Measurements from ENCODE around the gene CLGN. TPM values are rescaled to one million over a fixed set of nuclear protein-coding genes. Genes with fewer than 3 reads are reported as not detected.
"Not testable (repeated sequence)": the region's sequence is repeated elsewhere in the genome, so short reads cannot be mapped to it uniquely, and the experiment has no call there.

The CLGN gene
- total RNA-seq, 8 experiments from 2014 or later, result 0.58 to 26.0 (median 21.4) TPM; not detected in 1

- 3 to 51% (median 8%) methylated on average over 1 to 10 of the region's 23 CpGs; no CpG with 5 or more reads in 1 of the 10 experiments for WGBS, 10 experiments
- H3K27ac ChIP-seq, result peak overlapping the region; percentile 72 to 78
Observed at GRCh38 chr4:140426610-140427105, 790 bp downstream of the CLGN start.

GRCh38 chr4:140423106-140423505 is 4.3 kb downstream of the CLGN start:
- peaks cover 5 to 12% of the 10 kb centered on the region in 2 donors for H3K4me1 ChIP-seq (replicated peaks in 1 of 2)
- no peak overlapping the region for H3K27ac ChIP-seq
- in situ Hi-C loops (cut with MboI; ENCODE audit: low pct_unique_long_range_greater_than_20kb in 2 of 9, low sequenced_read_pairs in 9 of 9, unreplicated experiment in 9 of 9), result no loop called here
- peak in 2 of 8 experiments; percentile 27 to 40 for ATAC-seq (replicated peaks in 6 of 8)
- no peak overlapping the region for H3K4me3 ChIP-seq

More at GRCh38 chr4:140426610-140427105, 790 bp downstream of the CLGN start:
- Histone ChIP-seq H3K4me3 (peak overlapping the region; percentile 52 to 82 (median 69)), H3K4me1 (replicated peaks in 1 of 2) (peaks cover 5 to 12% of the 10 kb centered on the region in 2 donors)
- ATAC-seq (replicated peaks in 6 of 8), result peak in 5 of 8 experiments; percentile 42 to 54 (median 45)
- in situ Hi-C loops (cut with MboI; ENCODE audit: low pct_unique_long_range_greater_than_20kb in 2 of 9, low sequenced_read_pairs in 9 of 9, unreplicated experiment in 9 of 9), result no loop called here

- in situ Hi-C loops (cut with MboI; ENCODE audit: low pct_unique_long_range_greater_than_20kb in 2 of 9, low sequenced_read_pairs in 9 of 9, unreplicated experiment in 9 of 9); H3K4me3 ChIP-seq; ATAC-seq (replicated peaks in 6 of 8); H3K27ac ChIP-seq; H3K4me1 ChIP-seq (replicated peaks in 1 of 2): not testable (repeated sequence)
- 90 to 100% (median 96%) methylated on average over 1 to 4 of the region's 32 CpGs; no CpG with 5 or more reads in 5 of the 10 experiments for WGBS, 10 experiments
Observed at GRCh38 chr4:140413130-140413969, 14.1 kb downstream of the CLGN start.

GRCh38 chr4:140408974-140409373 is 18.5 kb downstream of the CLGN start:
- no peak for ATAC-seq (replicated peaks in 6 of 8)
- H3K4me3 ChIP-seq, result no peak overlapping the region
- peaks cover 7 to 8% of the 10 kb centered on the region in 2 donors for H3K4me1 ChIP-seq (replicated peaks in 1 of 2)
- WGBS, 10 experiments, result 57 to 100% (median 100%) methylated on average over 1 of the region's 1 CpG; no CpG with 5 or more reads in 7 of the 10 experiments
- in situ Hi-C loops (cut with MboI; ENCODE audit: low pct_unique_long_range_greater_than_20kb in 2 of 9, low sequenced_read_pairs in 9 of 9, unreplicated experiment in 9 of 9), result no loop called here
- H3K27ac ChIP-seq, result no peak overlapping the region

- peaks cover 4 to 7% of the 10 kb centered on the region in 2 donors for H3K4me1 ChIP-seq (replicated peaks in 1 of 2)
- no peak overlapping the region for H3K4me3 ChIP-seq
- in situ Hi-C loops (cut with MboI; ENCODE audit: low pct_unique_long_range_greater_than_20kb in 2 of 9, low sequenced_read_pairs in 9 of 9, unreplicated experiment in 9 of 9), result no loop called here
- H3K27ac ChIP-seq, result no peak overlapping the region
- no peak for ATAC-seq (replicated peaks in 6 of 8)
Observed at GRCh38 chr4:140406292-140406691, 21.2 kb downstream of the CLGN start.

- no peak for ATAC-seq (replicated peaks in 6 of 8)
- in situ Hi-C loops (cut with MboI; ENCODE audit: low pct_unique_long_range_greater_than_20kb in 2 of 9, low sequenced_read_pairs in 9 of 9, unreplicated experiment in 9 of 9), result no loop called here
- H3K4me1 ChIP-seq (replicated peaks in 1 of 2), result no peaks in the 10 kb centered on the region
- no peak overlapping the region for H3K27ac ChIP-seq
- no peak overlapping the region for H3K4me3 ChIP-seq
- 0 to 100% (median 72%) methylated on average over 2 of the region's 2 CpGs; no CpG with 5 or more reads in 2 of the 10 experiments for WGBS, 10 experiments
Observed at GRCh38 chr4:140400111-140400510, 27.3 kb downstream of the CLGN start.

- no peaks in the 10 kb centered on the region for H3K4me1 ChIP-seq (replicated peaks in 1 of 2)
Observed at GRCh38 chr4:140395668-140396067, 31.8 kb downstream of the CLGN start.

GRCh38 chr4:140388015-140388414 is 39.4 kb downstream of the CLGN start:
- WGBS, 10 experiments, result 55 to 100% (median 89%) methylated on average over 1 of the region's 1 CpG
- H3K27ac ChIP-seq, result no peak overlapping the region
- H3K4me3 ChIP-seq, result no peak overlapping the region
- in situ Hi-C loops (cut with MboI; ENCODE audit: low pct_unique_long_range_greater_than_20kb in 2 of 9, low sequenced_read_pairs in 9 of 9, unreplicated experiment in 9 of 9), result loop anchor here in 1 of 9 experiments (10.0 kb wide), 1 partner anchor 117 kb away; no protein-coding TSS in a partner anchor
- ATAC-seq (replicated peaks in 6 of 8), result no peak
- no peaks in the 10 kb centered on the region for H3K4me1 ChIP-seq (replicated peaks in 1 of 2)

More at GRCh38 chr4:140395668-140396067, 31.8 kb downstream of the CLGN start:
- H3K4me3 ChIP-seq, result no peak overlapping the region
- no peak for ATAC-seq (replicated peaks in 6 of 8)
- in situ Hi-C loops (cut with MboI; ENCODE audit: low pct_unique_long_range_greater_than_20kb in 2 of 9, low sequenced_read_pairs in 9 of 9, unreplicated experiment in 9 of 9), result no loop called here
- whole genome bisulfite sequencing, 10 experiments, result 40 to 100% (median 80%) methylated on average over 1 to 5 of the region's 5 CpGs
- H3K27ac ChIP-seq, result no peak overlapping the region

- H3K4me3 ChIP-seq, result no peak overlapping the region
- peaks cover 0 to under 1% of the 10 kb centered on the region in 2 donors for H3K4me1 ChIP-seq (replicated peaks in 1 of 2)
- in situ Hi-C loops (cut with MboI; ENCODE audit: low pct_unique_long_range_greater_than_20kb in 2 of 9, low sequenced_read_pairs in 9 of 9, unreplicated experiment in 9 of 9), result loop anchor here in 1 of 9 experiments (10.0 kb wide), 1 partner anchor 122 kb away; no protein-coding TSS in a partner anchor
- no peak overlapping the region for H3K27ac ChIP-seq
- no peak for ATAC-seq (replicated peaks in 6 of 8)
Observed at GRCh38 chr4:140382732-140383131, 44.7 kb downstream of the CLGN start.

- H3K27ac ChIP-seq, result peak overlapping the region; percentile 85 to 92
- H3K4me3 ChIP-seq, result peak overlapping the region; percentile 77 to 96 (median 92)
- in situ Hi-C loops (cut with MboI; ENCODE audit: low pct_unique_long_range_greater_than_20kb in 2 of 9, low sequenced_read_pairs in 9 of 9, unreplicated experiment in 9 of 9), result loop anchor here in 4 of 9 experiments (25.0 kb wide), 3 partner anchors 238 to 763 kb away; partner anchors contain the start of gene RNF150 (in 1 of the 4)
- peaks cover 10 to 30% of the 10 kb centered on the region in 2 donors for H3K4me1 ChIP-seq (replicated peaks in 1 of 2)
- ATAC-seq (replicated peaks in 6 of 8), result no peak
- 0 to 11% (median 0%) methylated on average over 1 to 7 of the region's 8 CpGs; no CpG with 5 or more reads in 1 of the 10 experiments for WGBS, 10 experiments
Observed at GRCh38 chr4:140374130-140374477, 53.3 kb downstream of the CLGN start.

GRCh38 chr4:140373328-140374129 is 53.9 kb downstream of the CLGN start, which contains the start of gene SCOC:
Gene SCOC (plus strand): TSS chr4:140373646. CDS start chr4:140379171, 5,525 bp downstream.
- H3K4me3 ChIP-seq, result peak within 1 kb of the TSS; percentile 77 to 96 (median 92)
- peak; percentile 86 to 96 (median 94) for ATAC-seq (replicated peaks in 6 of 8)
- WGBS, 10 experiments, result 0% methylated on average over 1 to 22 of the region's 63 CpGs; no CpG with 5 or more reads in 1 of the 10 experiments
- in situ Hi-C loops (cut with MboI; ENCODE audit: low pct_unique_long_range_greater_than_20kb in 2 of 9, low sequenced_read_pairs in 9 of 9, unreplicated experiment in 9 of 9), result loop anchor here in 4 of 9 experiments (25.0 kb wide), 3 partner anchors 239 to 764 kb away; partner anchors contain the start of gene RNF150 (in 1 of the 4)
- peaks cover 10 to 30% of the 10 kb centered on the region in 2 donors for H3K4me1 ChIP-seq (replicated peaks in 1 of 2)
- H3K27ac ChIP-seq, result peak within 1 kb of the TSS; percentile 85 to 92

- in situ Hi-C loops (cut with MboI; ENCODE audit: low pct_unique_long_range_greater_than_20kb in 2 of 9, low sequenced_read_pairs in 9 of 9, unreplicated experiment in 9 of 9), result loop anchor here in 4 of 9 experiments (25.0 kb wide), 3 partner anchors 239 to 764 kb away; partner anchors contain the start of gene RNF150 (in 1 of the 4)
- Histone ChIP-seq H3K27ac (peak overlapping the region; percentile 6 to 10), H3K4me3 (peak overlapping the region; percentile 42 to 93 (median 85)), H3K4me1 (replicated peaks in 1 of 2) (peaks cover 10 to 30% of the 10 kb centered on the region in 2 donors)
- 0 to 7% (median 1%) methylated on average over 3 to 21 of the region's 21 CpGs for WGBS, 10 experiments
- peak in 7 of 8 experiments; percentile 13 to 24 (median 19) for ATAC-seq (replicated peaks in 6 of 8)
Observed at GRCh38 chr4:140372751-140373327, 54.6 kb downstream of the CLGN start.
